Caco-2 (cell line): ENCODE data around the gene ASIC4. TPM values are rescaled to one million over a fixed set of nuclear protein-coding genes. Genes with fewer than 3 reads are reported as not detected.

Experiments
- BruUV-seq: library from RNA; stranded (reverse); fragments of 400-500 nt; replicated peaks from 2 replicates; lab custom pipeline; 2021; lab: Mats Ljungman, UMichigan
- CTCF ChIA-PET: fragments of 300-600 bp; sonication (Branson Sonifier 250); formaldehyde crosslinking; loops from one replicate; lab custom pipeline; 2022; ENCODE audit warnings: antibody characterized with exemption; lab: Charles Lee
- POLR2A ChIA-PET: fragments of 300-600 bp; sonication (Branson Sonifier 250); formaldehyde crosslinking; loops from one replicate; lab custom pipeline; 2022; ENCODE audit warnings: antibody characterized with exemption; lab: Charles Lee
- DNase-seq, 2 experiments: peaks; one replicate each; pipeline versions ENCODE4 v3.0.0 to v3.0.0-alpha.2; 2020 to 2022
- H3K27me3 ChIP-seq: replicated peaks from 2 replicates; pipeline ENCODE4 v1.6.0; 2011; ENCODE audit warnings: low read length; ENCODE audit not compliant: control insufficient read depth, insufficient read depth
- H3K36me3 ChIP-seq: 2 replicates; pipeline ENCODE4 v1.5.1; 2011; ENCODE audit warnings: low read length; ENCODE audit not compliant: control insufficient read depth, insufficient read depth
- H3K4me1 ChIP-seq: fragments of 250-450 bp; sonication (Bioruptor Pico); 2 replicates; pipeline ENCODE4 v1.5.1; 2020; ENCODE audit warnings: mild to moderate bottlenecking
- H3K4me3 ChIP-seq: 2 replicates; pipeline ENCODE4 v1.5.1; 2011; ENCODE audit warnings: low read depth, mild to moderate bottlenecking, control low read depth, low read length
- H3K9me3 ChIP-seq: fragments of 250-450 bp; sonication (Bioruptor Pico); 2 replicates; pipeline ENCODE4 v1.5.1; 2020; ENCODE audit warnings: mild to moderate bottlenecking, moderate library complexity
- H3K27ac Mint-ChIP-seq: one replicate; pipeline ENCODE4 v1.8.0; 2022; ENCODE audit warnings: mixed read lengths; ENCODE audit not compliant: unreplicated experiment
- H3K27me3 Mint-ChIP-seq: one replicate; pipeline ENCODE4 v1.8.0; 2022; ENCODE audit warnings: mixed read lengths; ENCODE audit not compliant: insufficient read depth, unreplicated experiment
- H3K36me3 Mint-ChIP-seq: one replicate; pipeline ENCODE4 v1.8.0; 2022; ENCODE audit warnings: mild to moderate bottlenecking, mixed read lengths; ENCODE audit not compliant: insufficient read depth, unreplicated experiment
- H3K4me1 Mint-ChIP-seq: one replicate; pipeline ENCODE4 v1.8.0; 2022; ENCODE audit warnings: low read depth, mixed read lengths; ENCODE audit not compliant: unreplicated experiment
- H3K4me3 Mint-ChIP-seq: one replicate; pipeline ENCODE4 v1.8.0; 2022; ENCODE audit warnings: mild to moderate bottlenecking, moderate library complexity, mixed read lengths; ENCODE audit not compliant: unreplicated experiment
- H3K9me3 Mint-ChIP-seq: one replicate; pipeline ENCODE4 v1.8.0; 2022; ENCODE audit warnings: mixed read lengths; ENCODE audit not compliant: unreplicated experiment
- intact Hi-C: fragments of 100-400 bp; cut with micrococcal nuclease; formaldehyde crosslinking; loops from one replicate; pipeline ENCODE4 v1.10.0; 2022; ENCODE audit not compliant: unreplicated experiment
- total RNA-seq: library from RNA; stranded (reverse); gene quantifications from 2 replicates; pipeline ENCODE4 v1.2.3, GENCODE V29; 2022
- TF ChIP-seq, protein P1 (sequence below), 2 experiments: fragments of 200-600 bp in 1 of 2; IDR thresholded peaks; 1 replicate in 1 of 2; 2 replicates in 1 of 2; pipeline versions ENCODE4 v1.5.1 to v1.8.0; 2011 to 2022; ENCODE audit warnings: antibody characterized with exemption in 1 of 2, control low read depth in 1 of 2, inconsistent platforms in 1 of 2, low read depth in 1 of 2, low read length in 1 of 2, mild to moderate bottlenecking in 1 of 2, moderate library complexity in 1 of 2; ENCODE audit not compliant: insufficient read depth in 1 of 2, severe bottlenecking in 1 of 2, unreplicated experiment in 1 of 2

The ASIC4 gene
- total RNA-seq, 1 experiment from 2014 or later = 0.16 TPM

DNA sequence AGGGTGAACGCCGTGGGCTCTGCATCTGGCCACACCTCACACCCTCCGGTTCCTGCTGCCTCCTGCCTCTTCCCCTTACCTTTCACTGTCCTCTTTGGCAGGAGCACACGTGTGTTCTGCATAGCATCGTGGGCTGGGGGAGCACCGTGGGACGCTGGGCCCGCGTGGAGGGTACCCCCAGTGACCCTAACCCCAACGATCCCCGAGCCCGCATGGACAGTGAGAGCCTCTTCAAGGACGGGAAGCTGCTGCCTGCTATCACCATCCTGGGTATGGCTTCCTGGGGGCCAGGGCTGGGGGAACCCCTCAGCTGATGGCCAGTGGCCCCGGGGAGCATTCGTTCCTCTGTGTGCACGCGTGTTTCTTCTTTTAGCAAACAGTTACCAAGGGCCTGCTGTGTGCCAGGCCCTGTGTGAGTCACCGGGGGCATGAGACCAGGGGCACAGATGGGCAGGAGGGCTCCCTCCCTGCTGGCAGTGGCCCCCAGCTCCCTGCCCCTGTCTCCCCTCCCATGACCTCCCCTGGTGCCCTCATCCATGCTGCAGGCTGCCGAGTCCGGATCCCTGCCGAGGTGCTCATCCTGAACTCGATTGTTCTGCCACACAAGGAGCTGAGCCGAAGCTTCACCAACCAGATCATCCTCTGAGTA lies 8.0 kb upstream of the ASIC4 start:
- H3K9me3 ChIP-seq = no peaks in the 10 kb centered on the region
- H3K36me3 Mint-ChIP-seq = no peaks in the 10 kb centered on the region
- H3K4me3 ChIP-seq = no peak overlapping the region
- no peak overlapping the region for H3K27ac Mint-ChIP-seq
- intact Hi-C loops = no loop called here
- no peak for DNase-seq
- ChIA-PET CTCF (interaction anchor here (2.8 kb wide), 1 partner anchor 24 kb away, joined by 14 read pairs; no protein-coding TSS in a partner anchor), POLR2A (no interaction called here)
- H3K9me3 Mint-ChIP-seq = no peaks in the 10 kb centered on the region
- no peaks in the 10 kb centered on the region; the same call in 1 of the 2 replicates for H3K36me3 ChIP-seq
- TF ChIP-seq, protein P1, sequence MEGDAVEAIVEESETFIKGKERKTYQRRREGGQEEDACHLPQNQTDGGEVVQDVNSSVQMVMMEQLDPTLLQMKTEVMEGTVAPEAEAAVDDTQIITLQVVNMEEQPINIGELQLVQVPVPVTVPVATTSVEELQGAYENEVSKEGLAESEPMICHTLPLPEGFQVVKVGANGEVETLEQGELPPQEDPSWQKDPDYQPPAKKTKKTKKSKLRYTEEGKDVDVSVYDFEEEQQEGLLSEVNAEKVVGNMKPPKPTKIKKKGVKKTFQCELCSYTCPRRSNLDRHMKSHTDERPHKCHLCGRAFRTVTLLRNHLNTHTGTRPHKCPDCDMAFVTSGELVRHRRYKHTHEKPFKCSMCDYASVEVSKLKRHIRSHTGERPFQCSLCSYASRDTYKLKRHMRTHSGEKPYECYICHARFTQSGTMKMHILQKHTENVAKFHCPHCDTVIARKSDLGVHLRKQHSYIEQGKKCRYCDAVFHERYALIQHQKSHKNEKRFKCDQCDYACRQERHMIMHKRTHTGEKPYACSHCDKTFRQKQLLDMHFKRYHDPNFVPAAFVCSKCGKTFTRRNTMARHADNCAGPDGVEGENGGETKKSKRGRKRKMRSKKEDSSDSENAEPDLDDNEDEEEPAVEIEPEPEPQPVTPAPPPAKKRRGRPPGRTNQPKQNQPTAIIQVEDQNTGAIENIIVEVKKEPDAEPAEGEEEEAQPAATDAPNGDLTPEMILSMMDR (IDR thresholded peaks at IDR 0.05; ENCODE audit: insufficient read depth in 1 of 2, low read depth in 1 of 2, low read length in 1 of 2, severe bottlenecking in 1 of 2, unreplicated experiment in 1 of 2) = no peak
- no peak overlapping the region for H3K4me3 Mint-ChIP-seq
- BruUV-seq = TSS peak; percentile 15
- peaks cover 4% of the 10 kb centered on the region for H3K4me1 ChIP-seq
- H3K27me3 Mint-ChIP-seq = no peaks in the 10 kb centered on the region
- peaks cover 7% of the 10 kb centered on the region for H3K4me1 Mint-ChIP-seq
- H3K27me3 ChIP-seq = no peaks in the 10 kb centered on the region

DNA sequence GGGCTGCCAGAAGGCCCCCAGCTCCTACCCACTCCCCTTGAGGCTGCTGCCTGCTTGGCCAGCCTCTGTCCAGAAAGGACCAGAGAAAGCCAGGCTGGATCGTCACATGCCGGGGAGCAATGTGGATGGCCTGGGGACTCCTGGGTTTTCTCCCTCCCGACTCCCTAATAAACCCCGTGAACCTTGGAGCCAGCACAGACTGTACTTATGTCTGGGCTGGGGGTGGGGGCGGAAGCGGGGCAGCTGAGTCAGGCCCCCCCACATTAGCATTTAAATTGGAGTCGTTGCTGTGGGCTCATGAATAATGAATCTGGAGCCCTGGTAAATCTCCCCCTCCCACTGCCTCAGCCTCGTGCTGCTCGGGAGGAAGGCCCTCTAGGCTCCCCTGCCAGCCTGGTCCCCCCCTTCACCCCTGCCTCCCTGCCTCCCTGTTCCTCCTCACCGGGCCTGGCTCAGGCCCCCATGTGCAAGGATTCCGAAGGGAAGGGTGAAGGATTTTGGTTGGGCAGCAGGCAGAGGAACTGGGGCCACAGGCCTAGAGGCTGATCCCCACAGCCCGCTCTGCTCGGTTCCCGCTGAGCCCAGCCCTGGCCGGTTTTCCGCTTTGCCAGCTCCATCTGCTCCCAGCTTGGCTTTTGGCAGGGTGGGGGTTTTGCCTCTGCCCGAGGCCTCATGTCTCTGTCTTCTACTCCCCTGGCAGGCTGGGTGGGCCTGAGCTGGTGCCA lies 7.3 kb upstream of the ASIC4 start:
- ChIA-PET POLR2A (interaction anchor here (1.0 kb wide), 1 partner anchor 9 kb away, joined by 6 read pairs; the partner anchor contains the start of gene GMPPA), CTCF (interaction anchor here (1.6 to 2.8 kb wide), 2 partner anchors 11 to 23 kb away, joined by 10 to 14 read pairs; a partner anchor contains a TSS)
- H3K36me3 ChIP-seq = no peaks in the 10 kb centered on the region; the same call in 1 of the 2 replicates
- H3K4me3 ChIP-seq = no peak overlapping the region
- Mint-ChIP-seq H3K9me3 (no peaks in the 10 kb centered on the region), H3K36me3 (no peaks in the 10 kb centered on the region), H3K27me3 (peaks cover 2% of the 10 kb centered on the region), H3K4me1 (peaks cover 7% of the 10 kb centered on the region), H3K27ac (no peak overlapping the region), H3K4me3 (no peak overlapping the region)
- TF ChIP-seq, protein P1 (IDR thresholded peaks at IDR 0.05; ENCODE audit: insufficient read depth in 1 of 2, low read depth in 1 of 2, low read length in 1 of 2, severe bottlenecking in 1 of 2, unreplicated experiment in 1 of 2) = no peak
- intact Hi-C loops = no loop called here
- no TSS peak for BruUV-seq
- peaks cover 4% of the 10 kb centered on the region for H3K4me1 ChIP-seq
- no peaks in the 10 kb centered on the region for H3K9me3 ChIP-seq
- H3K27me3 ChIP-seq = 0 out of 2 replicates have a peak, but pooled peaks cover under 1% of the 10 kb centered on the region
- no peak for DNase-seq
